GM12875 (cell line): ENCODE data around the gene LOXL1.

Source experiments
- H3K4me3 ChIP-seq: one replicate; pipeline ENCODE4 v1.5.1; 2011; ENCODE audit warnings: low read depth, low read length, control low read depth
- TF ChIP-seq, protein P1 (sequence below): IDR thresholded peaks from 2 replicates; pipeline ENCODE4 v1.5.1; 2011; ENCODE audit warnings: low read depth, mild to moderate bottlenecking, control low read depth, inconsistent platforms, low read length, moderate library complexity, borderline replicate concordance; ENCODE audit not compliant: insufficient read depth

Gene LOXL1

DNA sequence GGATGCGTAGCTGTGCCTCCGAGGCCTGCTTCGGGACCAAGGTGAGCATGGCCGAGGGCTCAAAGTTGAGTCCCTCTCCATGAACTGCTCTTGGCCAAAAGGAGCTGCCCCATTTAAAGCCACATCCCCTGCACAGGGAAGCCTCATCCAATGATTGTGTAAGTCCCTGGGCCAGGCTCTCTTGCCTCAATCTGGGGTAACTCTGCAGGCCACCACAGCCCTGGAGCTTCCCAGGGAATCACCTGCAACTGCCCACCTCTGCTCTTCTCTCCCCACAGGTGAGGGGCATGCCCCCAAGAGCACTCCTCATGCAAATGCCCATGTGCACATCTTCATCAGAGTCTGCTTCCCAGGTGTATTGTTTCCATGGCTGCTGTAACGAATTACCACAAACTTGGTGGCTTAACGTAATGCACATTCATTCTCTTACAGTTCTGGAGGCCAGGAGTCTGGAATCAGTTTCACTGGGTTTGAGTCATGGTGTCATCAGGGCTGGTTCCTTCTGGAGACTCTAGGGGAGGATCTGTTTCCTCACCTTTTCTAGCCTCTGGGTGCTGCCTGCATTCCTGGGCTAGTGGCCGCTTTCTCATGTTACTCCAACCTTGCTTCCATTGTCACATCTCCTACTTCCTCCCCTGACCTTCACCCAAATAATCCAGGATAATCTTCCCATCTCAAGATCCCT is 25.0 kb upstream of the LOXL1 start:
- no peak overlapping the region for H3K4me3 ChIP-seq
- TF ChIP-seq, protein P1, sequence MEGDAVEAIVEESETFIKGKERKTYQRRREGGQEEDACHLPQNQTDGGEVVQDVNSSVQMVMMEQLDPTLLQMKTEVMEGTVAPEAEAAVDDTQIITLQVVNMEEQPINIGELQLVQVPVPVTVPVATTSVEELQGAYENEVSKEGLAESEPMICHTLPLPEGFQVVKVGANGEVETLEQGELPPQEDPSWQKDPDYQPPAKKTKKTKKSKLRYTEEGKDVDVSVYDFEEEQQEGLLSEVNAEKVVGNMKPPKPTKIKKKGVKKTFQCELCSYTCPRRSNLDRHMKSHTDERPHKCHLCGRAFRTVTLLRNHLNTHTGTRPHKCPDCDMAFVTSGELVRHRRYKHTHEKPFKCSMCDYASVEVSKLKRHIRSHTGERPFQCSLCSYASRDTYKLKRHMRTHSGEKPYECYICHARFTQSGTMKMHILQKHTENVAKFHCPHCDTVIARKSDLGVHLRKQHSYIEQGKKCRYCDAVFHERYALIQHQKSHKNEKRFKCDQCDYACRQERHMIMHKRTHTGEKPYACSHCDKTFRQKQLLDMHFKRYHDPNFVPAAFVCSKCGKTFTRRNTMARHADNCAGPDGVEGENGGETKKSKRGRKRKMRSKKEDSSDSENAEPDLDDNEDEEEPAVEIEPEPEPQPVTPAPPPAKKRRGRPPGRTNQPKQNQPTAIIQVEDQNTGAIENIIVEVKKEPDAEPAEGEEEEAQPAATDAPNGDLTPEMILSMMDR = no peak

- TF ChIP-seq, protein P1 = no peak
- H3K4me3 ChIP-seq = no peak overlapping the region
Observed at GRCh38 chr15:73902121-73903020, 23.9 kb upstream of the LOXL1 start.

DNA sequence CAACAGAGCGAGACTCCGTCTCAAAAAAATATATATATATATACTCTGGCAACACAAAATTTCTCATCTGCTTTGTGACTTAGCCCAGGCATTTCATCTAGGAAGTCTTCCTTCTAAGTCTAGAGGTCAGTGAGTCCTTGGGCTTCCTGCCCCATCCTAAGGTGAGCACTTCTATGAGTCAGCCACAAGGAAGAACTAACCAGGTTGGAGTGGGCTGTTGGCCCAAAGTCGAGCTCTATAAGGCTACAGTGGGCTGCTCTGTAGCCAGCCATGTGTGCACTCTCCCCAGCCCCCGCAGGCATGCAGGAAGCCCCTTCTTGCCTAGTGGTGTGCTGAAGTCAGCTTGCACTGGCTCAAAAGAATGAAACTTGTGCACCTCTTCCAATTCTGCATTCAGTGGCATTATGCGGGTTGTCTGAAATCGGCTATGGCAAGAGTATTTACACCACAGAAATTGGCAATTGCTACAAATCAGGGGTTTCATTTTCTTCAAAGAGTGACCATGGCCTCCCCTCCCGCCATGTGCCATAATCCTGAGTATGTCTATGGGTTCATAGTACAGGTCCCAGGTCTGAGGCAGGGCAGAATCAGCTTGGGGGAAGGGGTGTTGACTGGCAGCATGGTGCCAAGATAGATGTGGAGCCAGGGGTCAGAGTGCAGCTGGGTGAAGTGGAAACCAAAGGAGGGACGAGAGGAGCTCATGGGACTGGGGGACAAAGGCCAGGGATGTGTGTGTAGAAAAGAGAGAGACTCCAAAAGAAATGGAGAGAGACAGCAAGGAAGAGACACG is 22.0 kb upstream of the LOXL1 start:
- TF ChIP-seq, protein P1 = no peak
- no peak overlapping the region for H3K4me3 ChIP-seq

GRCh38 chr15:73905225-73905827 is 20.9 kb upstream of the LOXL1 start:
- H3K4me3 ChIP-seq = no peak overlapping the region
- TF ChIP-seq, protein P1 = no peak

- H3K4me3 ChIP-seq = no peak overlapping the region
- TF ChIP-seq, protein P1 = no peak
Observed at GRCh38 chr15:73906346-73907034, 19.8 kb upstream of the LOXL1 start.

- no peak overlapping the region for H3K4me3 ChIP-seq
- TF ChIP-seq, protein P1 = no peak
Observed at GRCh38 chr15:73907035-73907408, 19.2 kb upstream of the LOXL1 start.
